ENCODE measurements around the gene NEK6. TPM values are rescaled to one million over a fixed set of nuclear protein-coding genes. Genes with fewer than 3 reads are reported as not detected.
A peak's percentile ranks its signal among the peaks of the same experiment; 100 is the strongest.
"Not testable (repeated sequence)": the region's sequence is repeated elsewhere in the genome, so short reads cannot be mapped to it uniquely, and the experiment has no call there.

The NEK6 gene
- total and polyA plus RNA-seq, 9 of the 15 experiments (the other 6 are each of a cell fraction or from before 2014, with no cell fraction given), result 3.1 to 19.0 (median 8.4) TPM

DNA sequence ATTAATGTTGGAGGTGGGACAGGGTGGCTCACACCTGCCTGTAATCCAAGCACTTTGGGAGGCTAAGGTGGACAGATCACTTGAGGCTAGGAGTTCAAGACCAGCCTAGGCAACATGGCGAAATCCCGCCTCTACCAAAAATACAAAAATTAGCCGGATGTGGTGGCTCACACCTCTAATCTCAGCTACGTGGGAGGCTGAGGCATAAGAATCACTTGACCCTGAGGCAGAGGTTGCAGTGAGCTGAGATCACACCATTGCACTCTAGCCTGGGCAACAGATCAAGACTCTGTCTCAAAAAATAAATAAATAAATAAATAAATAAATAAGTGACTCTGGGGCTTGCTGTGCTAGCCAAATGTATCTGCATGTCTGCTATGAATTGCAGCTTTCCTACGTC, 10.4 kb upstream of the NEK6 start:
- H3K9me3 ChIP-seq (replicated peaks; ENCODE audit: control insufficient read depth, insufficient read depth, low read depth, low read length); intact Hi-C loops (cut with micrococcal nuclease); H3K27ac ChIP-seq (ENCODE audit: extremely low read depth, low read depth, low read length); ATAC-seq; H2AFZ ChIP-seq (ENCODE audit: low read depth, low read length); H4K20me1 ChIP-seq (replicated peaks; ENCODE audit: control insufficient read depth, insufficient read depth, low read length); DNase-seq (ENCODE audit: extremely low read depth in 1 of 4, low spot score in 3 of 4); H3K9me1 ChIP-seq (ENCODE audit: control insufficient read depth, insufficient read depth, low read length); H3K79me2 ChIP-seq (ENCODE audit: control insufficient read depth, insufficient read depth, low read length); H3K9ac ChIP-seq (ENCODE audit: insufficient read depth in 1 of 2, low read depth in 2 of 2, low read length in 2 of 2); H3K4me1 ChIP-seq (replicated peaks in 1 of 2; ENCODE audit: control insufficient read depth in 2 of 2, insufficient read depth in 2 of 2, low read length in 2 of 2); H3K36me3 ChIP-seq (ENCODE audit: control insufficient read depth, insufficient read depth, low read length); FAIRE-seq; in situ Hi-C loops (cut with MboI); BruUV-seq (replicated peaks); CTCF ChIA-PET (ENCODE audit: low intra/inter-chr PET ratio); H3K4me3 ChIP-seq; H3K4me2 ChIP-seq (ENCODE audit: insufficient read depth, low read length): not testable (repeated sequence)
- TF ChIP-seq KDM1A (IDR thresholded peaks at IDR 0.05), result peak; percentile 52 to 57; a peak in 2 of 4 replicates
- WGBS (ENCODE audit: insufficient coverage, low coverage, missing lambda C conversion rate), result 58% methylated on average over 5 of the region's 5 CpGs
- POLR2A ChIA-PET, result interaction anchor here (0.7 to 1.2 kb wide), 2 partner anchors 9 to 54 kb away, joined by 3 read pairs; no protein-coding TSS in a partner anchor
- H3K27me3 ChIP-seq (ENCODE audit: control insufficient read depth in 2 of 2, insufficient read depth in 2 of 2, low read length in 2 of 2), result peaks cover 10 to 12% of the 10 kb centered on the region in 2 experiments; a peak in 3 of 5 replicates

DNA sequence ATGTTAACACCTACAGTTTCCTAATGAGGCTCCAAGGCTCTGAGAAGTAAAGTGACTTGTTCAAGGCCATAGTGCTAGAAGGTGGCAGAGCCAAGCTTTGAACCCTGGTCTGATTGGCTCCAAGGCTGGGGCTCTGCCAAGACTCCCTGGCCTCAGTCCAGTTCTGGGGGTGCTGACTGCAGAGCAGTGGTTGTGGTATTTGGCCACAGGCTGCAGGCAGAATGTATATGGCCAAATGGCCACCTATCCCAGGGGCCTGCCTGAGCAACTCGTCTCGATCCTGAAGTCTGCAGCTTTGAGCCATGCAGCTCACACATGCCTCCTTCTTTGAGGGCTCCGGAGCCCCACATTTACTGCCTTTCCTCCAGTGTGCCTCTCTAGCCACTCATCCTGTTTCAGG, 9.7 kb upstream of the NEK6 start:
- no TSS peak for BruUV-seq (replicated peaks)
- WGBS (ENCODE audit: insufficient coverage, low coverage, missing lambda C conversion rate), result 17% methylated on average over 3 of the region's 3 CpGs
- peak; percentile 46; the same call in 1 of the 2 replicates for TF ChIP-seq NFIC (IDR thresholded peaks at IDR 0.05)
- no peak for TF ChIP-seq RAD51 (IDR thresholded peaks at IDR 0.05; ENCODE audit: borderline replicate concordance, low read depth)
- Histone ChIP-seq H3K36me3 (ENCODE audit: control insufficient read depth, insufficient read depth, low read length) (no peaks in the 10 kb centered on the region), H3K4me2 (ENCODE audit: insufficient read depth, low read length) (no peak overlapping the region), H3K9ac (ENCODE audit: insufficient read depth in 1 of 2, low read depth in 2 of 2, low read length in 2 of 2) (no peak overlapping the region), H3K27ac (ENCODE audit: extremely low read depth, low read depth, low read length) (no peak overlapping the region), H3K4me3 (no peak overlapping the region), H4K20me1 (replicated peaks; ENCODE audit: control insufficient read depth, insufficient read depth, low read length) (no peaks in the 10 kb centered on the region), H3K79me2 (ENCODE audit: control insufficient read depth, insufficient read depth, low read length) (no peaks in the 10 kb centered on the region), H3K4me1 (replicated peaks in 1 of 2; ENCODE audit: control insufficient read depth in 2 of 2, insufficient read depth in 2 of 2, low read length in 2 of 2) (no peaks in the 10 kb centered on the region), H3K27me3 (ENCODE audit: control insufficient read depth in 2 of 2, insufficient read depth in 2 of 2, low read length in 2 of 2) (peaks cover 11 to 17% of the 10 kb centered on the region in 2 experiments; a peak in 4 of 5 replicates), H3K9me3 (replicated peaks; ENCODE audit: control insufficient read depth, insufficient read depth, low read depth, low read length) (no peaks in the 10 kb centered on the region), H2AFZ (ENCODE audit: low read depth, low read length) (no peak overlapping the region), H3K9me1 (ENCODE audit: control insufficient read depth, insufficient read depth, low read length) (no peaks in the 10 kb centered on the region)
- in situ Hi-C loops (cut with MboI), result no loop called here
- no peak for ATAC-seq
- CTCF ChIA-PET (ENCODE audit: low intra/inter-chr PET ratio), result no interaction called here
- intact Hi-C loops (cut with micrococcal nuclease), result no loop called here
- POLR2A ChIA-PET, result interaction anchor here (0.6 to 1.3 kb wide), 5 partner anchors 8 to 103 kb away, joined by 3 to 4 read pairs (median 3); partner anchors contain the start of gene NEK6
- FAIRE-seq, result peak; percentile 76
- DNase-seq (ENCODE audit: extremely low read depth in 1 of 4, low spot score in 3 of 4), result no peak

Measured in K562 (cell line).